ENCODE measurements around the gene DLGAP1.

Gene DLGAP1

DNA sequence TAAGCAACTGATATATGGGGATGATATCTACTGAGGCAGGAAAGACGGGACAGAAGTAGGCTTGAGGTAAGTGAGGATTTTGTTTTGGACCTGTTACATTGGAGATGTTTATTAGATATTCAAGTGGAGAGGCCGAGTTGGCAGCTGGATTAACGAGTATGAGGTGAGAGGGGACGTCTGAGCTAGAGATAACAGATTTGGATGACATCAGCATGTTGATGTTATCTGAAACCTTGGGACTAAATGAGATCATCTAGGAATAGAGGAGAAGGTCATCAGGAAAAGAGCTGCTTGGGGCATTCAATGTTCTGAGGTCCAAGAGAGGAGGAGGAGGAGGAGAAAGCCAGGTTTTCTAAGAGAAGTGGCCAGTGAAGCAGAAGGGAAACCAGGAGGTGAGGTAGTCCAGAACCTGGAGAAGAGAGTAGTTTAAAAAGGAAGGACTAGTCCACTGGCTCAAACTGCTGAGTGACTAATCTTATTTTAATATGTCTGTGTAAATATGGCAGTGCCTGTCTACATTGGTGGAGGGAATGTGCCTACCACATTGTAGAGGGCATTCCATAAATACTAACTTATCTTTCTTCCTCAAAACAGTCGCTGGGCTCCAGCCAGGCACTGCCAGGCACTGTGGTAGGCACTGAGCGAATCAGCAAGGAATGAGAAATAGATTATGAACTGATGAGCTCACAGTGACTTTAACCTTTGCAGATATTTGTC, 488.3 kb downstream of the DLGAP1 start:
- Histone ChIP-seq H3K36me3 (ENCODE audit: low read length) (no peaks in the 10 kb centered on the region), H3K4me2 (ENCODE audit: low read depth, low read length, poor library complexity, severe bottlenecking) (no peak overlapping the region)
- TF ChIP-seq CTCF (IDR thresholded peaks at IDR 0.05; ENCODE audit: insufficient read depth, low read length, poor library complexity, severe bottlenecking) (no peak), EZH2phosphoT487 (conservative IDR thresholded peaks at IDR 0.05; ENCODE audit: low read length) (no peak)

DNA sequence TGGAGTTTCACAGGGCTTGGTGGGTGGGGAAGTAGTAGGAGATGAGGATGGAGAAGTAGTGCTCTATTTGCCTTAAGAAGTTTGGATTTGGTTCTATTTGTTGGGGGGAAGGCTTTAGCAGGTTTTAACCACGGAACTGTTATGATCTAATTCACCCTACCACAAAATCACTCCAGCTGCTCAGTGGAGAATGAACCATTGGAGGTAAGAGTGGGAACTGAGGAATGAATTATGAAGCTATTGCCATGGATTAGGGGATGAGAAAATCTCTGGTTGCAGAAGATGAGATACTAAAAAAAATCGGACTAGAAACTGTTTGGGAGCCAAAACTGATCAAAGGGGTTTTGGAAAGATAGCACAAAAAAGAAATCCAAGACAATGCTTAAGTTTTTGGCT, 488.9 kb downstream of the DLGAP1 start:
- Histone ChIP-seq H3F3A (ENCODE audit: insufficient read depth) (no peaks in the 10 kb centered on the region), H3K36me3 (ENCODE audit: low read length) (no peaks in the 10 kb centered on the region), H3K27me3 (ENCODE audit: low read length) (no peaks in the 10 kb centered on the region), H4K20me1 (ENCODE audit: low read depth, low read length) (no peaks in the 10 kb centered on the region), H3K27ac (ENCODE audit: low read depth, low read length) (no peak overlapping the region), H3K79me2 (ENCODE audit: insufficient read depth, low read length) (no peaks in the 10 kb centered on the region), H3K4me2 (ENCODE audit: low read depth, low read length, poor library complexity, severe bottlenecking) (no peak overlapping the region), H3K9me3 (ENCODE audit: insufficient read depth, low read length) (no peaks in the 10 kb centered on the region), H3K9me2 (replicated peaks; ENCODE audit: insufficient read depth, low read length) (no peaks in the 10 kb centered on the region), H3K9ac (ENCODE audit: low read length) (no peak overlapping the region), H3K4me3 (ENCODE audit: insufficient read depth, low read length, poor library complexity, severe bottlenecking) (no peak overlapping the region), H2AFZ (ENCODE audit: low read depth, low read length, severe bottlenecking) (no peak overlapping the region)
- TF ChIP-seq EZH2phosphoT487 (conservative IDR thresholded peaks at IDR 0.05; ENCODE audit: low read length) (no peak), CTCF (IDR thresholded peaks at IDR 0.05; ENCODE audit: insufficient read depth, low read length, poor library complexity, severe bottlenecking) (no peak)

More for the DNA sequence above, 488.3 kb downstream of the DLGAP1 start:
- Histone ChIP-seq H3K79me2 (ENCODE audit: insufficient read depth, low read length) (no peaks in the 10 kb centered on the region), H3K9me3 (ENCODE audit: insufficient read depth, low read length) (no peaks in the 10 kb centered on the region), H2AFZ (ENCODE audit: low read depth, low read length, severe bottlenecking) (no peak overlapping the region), H3K4me3 (ENCODE audit: insufficient read depth, low read length, poor library complexity, severe bottlenecking) (no peak overlapping the region), H3K27ac (ENCODE audit: low read depth, low read length) (no peak overlapping the region), H4K20me1 (ENCODE audit: low read depth, low read length) (no peaks in the 10 kb centered on the region), H3K27me3 (ENCODE audit: low read length) (no peaks in the 10 kb centered on the region), H3F3A (ENCODE audit: insufficient read depth) (no peaks in the 10 kb centered on the region), H3K9ac (ENCODE audit: low read length) (no peak overlapping the region), H3K9me2 (replicated peaks; ENCODE audit: insufficient read depth, low read length) (no peaks in the 10 kb centered on the region)

DNA sequence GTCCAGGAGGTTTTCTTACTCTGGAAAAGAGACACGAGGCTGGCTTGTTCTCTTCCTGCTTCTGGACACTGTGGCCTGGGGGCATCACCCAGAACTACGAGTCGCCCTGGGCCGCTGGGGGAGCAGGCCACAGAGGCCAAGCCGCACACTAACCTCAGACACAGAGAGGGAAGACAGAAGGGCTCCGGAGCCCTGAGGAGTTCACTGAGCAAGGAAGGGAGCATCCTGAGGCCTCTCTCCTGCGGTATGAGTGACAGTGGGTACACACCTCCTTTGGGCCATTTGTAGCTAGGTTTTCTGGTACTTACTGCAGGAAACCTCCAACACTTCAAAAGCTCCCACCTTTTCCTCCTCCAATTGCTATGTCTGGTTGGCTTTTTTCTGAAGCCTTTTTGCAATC, 494.1 kb downstream of the DLGAP1 start:
- H3K4me3 ChIP-seq (ENCODE audit: insufficient read depth, low read length, poor library complexity, severe bottlenecking) = no peak overlapping the region
- no peaks in the 10 kb centered on the region for H3K9me3 ChIP-seq (ENCODE audit: insufficient read depth, low read length)
- H3K27ac ChIP-seq (ENCODE audit: low read depth, low read length) = no peak overlapping the region
- H3K79me2 ChIP-seq (ENCODE audit: insufficient read depth, low read length) = no peaks in the 10 kb centered on the region
- no peaks in the 10 kb centered on the region for H3K9me2 ChIP-seq (replicated peaks; ENCODE audit: insufficient read depth, low read length)
- no peak for TF ChIP-seq CTCF (IDR thresholded peaks at IDR 0.05; ENCODE audit: insufficient read depth, low read length, poor library complexity, severe bottlenecking)
- TF ChIP-seq EZH2phosphoT487 (conservative IDR thresholded peaks at IDR 0.05; ENCODE audit: low read length) = no peak
- no peak overlapping the region for H3K4me2 ChIP-seq (ENCODE audit: low read depth, low read length, poor library complexity, severe bottlenecking)
- no peak overlapping the region for H3K9ac ChIP-seq (ENCODE audit: low read length)
- H2AFZ ChIP-seq (ENCODE audit: low read depth, low read length, severe bottlenecking) = no peak overlapping the region
- H3K36me3 ChIP-seq (ENCODE audit: low read length) = no peaks in the 10 kb centered on the region
- no peaks in the 10 kb centered on the region for H3K27me3 ChIP-seq (ENCODE audit: low read length)
- H3F3A ChIP-seq (ENCODE audit: insufficient read depth) = no peaks in the 10 kb centered on the region
- no peaks in the 10 kb centered on the region for H4K20me1 ChIP-seq (ENCODE audit: low read depth, low read length)
